ENCODE data around the gene SPACA4.

DNA sequence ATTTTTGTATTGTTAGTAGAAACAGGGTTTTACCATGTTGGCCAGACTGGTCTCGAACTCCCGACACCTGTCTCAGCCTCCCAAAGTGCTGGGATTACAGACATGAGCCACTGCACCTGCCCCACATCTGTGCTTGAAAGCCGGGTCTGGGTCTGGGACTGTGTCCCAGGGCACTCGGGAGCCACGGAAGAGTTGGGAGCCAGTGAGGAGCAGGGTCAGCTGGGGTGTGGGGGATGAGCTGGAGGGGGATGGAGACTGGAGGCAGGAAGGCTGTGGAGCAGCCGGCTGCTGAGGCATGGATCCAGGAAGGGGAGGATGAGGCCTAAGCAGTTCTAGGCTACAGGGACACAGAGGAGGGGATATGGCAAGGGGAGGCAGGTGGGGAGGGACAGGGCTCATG lies 10.7 kb upstream of the SPACA4 start:
- TF ChIP-seq POLR2A (IDR thresholded peaks at IDR 0.05) (no peak), EP300 (IDR thresholded peaks at IDR 0.05) (no peak), POLR2AphosphoS5 (IDR thresholded peaks at IDR 0.05) (no peak)
- TF ChIP-seq, protein P1, sequence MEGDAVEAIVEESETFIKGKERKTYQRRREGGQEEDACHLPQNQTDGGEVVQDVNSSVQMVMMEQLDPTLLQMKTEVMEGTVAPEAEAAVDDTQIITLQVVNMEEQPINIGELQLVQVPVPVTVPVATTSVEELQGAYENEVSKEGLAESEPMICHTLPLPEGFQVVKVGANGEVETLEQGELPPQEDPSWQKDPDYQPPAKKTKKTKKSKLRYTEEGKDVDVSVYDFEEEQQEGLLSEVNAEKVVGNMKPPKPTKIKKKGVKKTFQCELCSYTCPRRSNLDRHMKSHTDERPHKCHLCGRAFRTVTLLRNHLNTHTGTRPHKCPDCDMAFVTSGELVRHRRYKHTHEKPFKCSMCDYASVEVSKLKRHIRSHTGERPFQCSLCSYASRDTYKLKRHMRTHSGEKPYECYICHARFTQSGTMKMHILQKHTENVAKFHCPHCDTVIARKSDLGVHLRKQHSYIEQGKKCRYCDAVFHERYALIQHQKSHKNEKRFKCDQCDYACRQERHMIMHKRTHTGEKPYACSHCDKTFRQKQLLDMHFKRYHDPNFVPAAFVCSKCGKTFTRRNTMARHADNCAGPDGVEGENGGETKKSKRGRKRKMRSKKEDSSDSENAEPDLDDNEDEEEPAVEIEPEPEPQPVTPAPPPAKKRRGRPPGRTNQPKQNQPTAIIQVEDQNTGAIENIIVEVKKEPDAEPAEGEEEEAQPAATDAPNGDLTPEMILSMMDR (IDR thresholded peaks at IDR 0.05) = no peak
